ENCODE measurements around the gene PFDN5. TPM values are rescaled to one million over a fixed set of nuclear protein-coding genes. Genes with fewer than 3 reads are reported as not detected.

The PFDN5 gene
- total RNA-seq (2022; extraction: Qiagen RNA extraction): 476 to 525 TPM (median 487 TPM) in 5 replicates

DNA sequence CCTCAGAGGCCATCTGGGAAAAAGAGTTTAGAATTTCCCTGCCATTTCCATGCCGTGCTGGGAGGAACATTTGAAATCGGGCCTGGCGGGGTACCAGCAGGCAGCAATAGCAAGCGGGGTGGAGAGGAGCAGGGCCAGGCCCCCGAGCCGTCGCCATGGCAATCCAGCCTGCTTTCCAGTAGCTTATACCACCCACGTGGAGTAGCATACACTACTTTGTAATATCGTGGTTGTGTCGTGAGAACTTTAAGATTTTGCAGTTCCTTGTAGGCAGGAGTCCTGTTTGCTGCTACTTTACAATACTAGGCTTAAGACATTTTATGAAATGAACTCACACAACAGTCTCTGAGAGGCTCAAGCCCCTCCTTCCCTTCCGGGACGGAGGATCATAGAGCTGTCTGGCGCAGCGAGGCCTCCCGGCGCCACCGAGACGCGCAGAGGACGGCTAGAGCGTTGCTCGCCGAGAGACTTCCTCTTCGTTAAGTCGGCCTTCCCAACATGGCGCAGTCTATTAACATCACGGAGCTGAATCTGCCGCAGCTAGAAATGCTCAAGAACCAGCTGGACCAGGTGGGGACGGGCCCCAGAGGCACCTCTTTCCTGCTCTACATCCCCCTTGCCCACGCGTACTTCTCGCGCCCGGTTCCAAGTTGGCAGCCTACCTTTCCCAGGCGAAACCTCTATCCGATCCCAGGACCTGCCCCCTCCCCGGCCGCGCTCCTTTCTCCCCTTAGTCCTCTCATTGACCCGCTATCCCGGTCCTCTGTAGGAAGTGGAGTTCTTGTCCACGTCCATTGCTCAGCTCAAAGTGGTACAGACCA is at the start of gene PFDN5:
PFDN5 (plus strand) TSS at position 473 of the 821 bp plus-strand sequence; CDS start at position 499, 26 bp downstream.

GRCh38 chr12:53267999-53268629 is 27.2 kb upstream of the PFDN5 start, which contains the start of gene ESPL1:
ESPL1 (plus strand) TSS chr12:53268299; CDS start chr12:53268767, 468 bp downstream.

GRCh38 chr12:53299454-53300180 is 4.3 kb downstream of the PFDN5 start, which contains the start of gene MYG1:
MYG1 (plus strand) TSS chr12:53299695; CDS start chr12:53299738, 43 bp downstream.

DNA sequence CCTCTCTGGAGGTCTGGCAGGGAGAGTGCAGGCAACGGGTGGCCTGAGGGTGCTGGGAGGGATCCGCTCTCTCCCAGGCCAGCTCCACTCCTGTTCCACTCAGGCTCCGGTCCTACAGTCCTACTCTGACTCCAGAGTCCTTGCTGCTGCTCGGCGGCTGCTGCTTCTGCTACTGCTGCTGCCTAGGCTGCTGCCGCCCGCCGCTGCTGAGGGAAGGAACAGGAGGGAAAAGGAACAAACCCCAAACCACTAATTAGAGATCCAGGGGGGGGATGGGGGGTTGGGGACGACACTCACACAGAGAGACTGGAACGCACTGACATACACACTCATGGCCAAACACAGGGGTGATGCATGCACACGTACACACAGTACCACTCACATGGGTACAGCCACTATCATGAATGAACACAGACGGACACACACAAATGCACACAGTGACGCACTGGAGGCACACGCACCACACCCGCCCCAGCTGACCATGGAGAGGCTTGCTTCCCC is 40.9 kb downstream of the PFDN5 start, which contains the start of gene SP7:
SP7 (minus strand) TSS at position 174 of the 501 bp plus-strand sequence. CDS start 708 bp downstream, outside the sequence.

Other genes starting within 250 kb of the PFDN5 start
- gene TNS2, start 245.5 kb upstream of the PFDN5 start, total RNA-seq (2022; extraction: Qiagen RNA extraction): 45.0 to 60.3 TPM (median 57.6 TPM) in 5 replicates
- 35.8 to 38.8 TPM (median 36.8 TPM) in 5 replicates for gene SPRYD3, start 216.2 kb upstream of the PFDN5 start, total RNA-seq (2022; extraction: Qiagen RNA extraction)
- gene IGFBP6, start 197.9 kb upstream of the PFDN5 start, total RNA-seq (2022; extraction: Qiagen RNA extraction): 148 to 249 TPM (median 240 TPM) in 5 replicates
- 0.10 to 0.37 TPM (median 0.26 TPM) in 5 replicates for gene SOAT2, start 192.1 kb upstream of the PFDN5 start, total RNA-seq (2022; extraction: Qiagen RNA extraction)
- gene ZNF740, start 114.8 kb upstream of the PFDN5 start, total RNA-seq (2022; extraction: Qiagen RNA extraction): 14.4 to 17.3 TPM (median 16.5 TPM) in 5 replicates
- 5.8 to 7.2 TPM (median 6.5 TPM) in 5 replicates for gene CSAD, start 114.6 kb upstream of the PFDN5 start, total RNA-seq (2022; extraction: Qiagen RNA extraction)
- 0.22 to 0.63 TPM (median 0.54 TPM) in 5 replicates for gene ITGB7, start 88.3 kb upstream of the PFDN5 start, total RNA-seq (2022; extraction: Qiagen RNA extraction)
- gene RARG, start 63.3 kb upstream of the PFDN5 start, total RNA-seq (2022; extraction: Qiagen RNA extraction): 21.3 to 25.1 TPM (median 24.2 TPM) in 5 replicates
- 17.1 to 22.0 TPM (median 18.8 TPM) in 5 replicates for gene ESPL1, start 27.2 kb upstream of the PFDN5 start, total RNA-seq (2022; extraction: Qiagen RNA extraction)
- gene MYG1, start 4.2 kb downstream of the PFDN5 start, total RNA-seq (2022; extraction: Qiagen RNA extraction): 67.3 to 96.7 TPM (median 92.1 TPM) in 5 replicates
- 74.0 to 81.7 TPM (median 77.0 TPM) in 5 replicates for gene AAAS, start 26.1 kb downstream of the PFDN5 start, total RNA-seq (2022; extraction: Qiagen RNA extraction)
- 0.06 TPM in 1 of 5 replicates, not detected in the others for gene SP7, start 40.8 kb downstream of the PFDN5 start, total RNA-seq (2022; extraction: Qiagen RNA extraction)
- 17.1 to 25.1 TPM (median 21.0 TPM) in 5 replicates for gene SP1, start 84.6 kb downstream of the PFDN5 start, total RNA-seq (2022; extraction: Qiagen RNA extraction)
- gene AMHR2, start 128.3 kb downstream of the PFDN5 start, total RNA-seq (2022; extraction: Qiagen RNA extraction): 0.56 to 1.1 TPM (median 0.88 TPM) in 5 replicates
- 252 to 332 TPM (median 319 TPM) in 5 replicates for gene PRR13, start 146.2 kb downstream of the PFDN5 start, total RNA-seq (2022; extraction: Qiagen RNA extraction)
- gene PCBP2, start 156.6 kb downstream of the PFDN5 start, total RNA-seq (2022; extraction: Qiagen RNA extraction): 612 to 658 TPM (median 616 TPM) in 5 replicates
- gene MAP3K12, start 203.9 kb downstream of the PFDN5 start, total RNA-seq (2022; extraction: Qiagen RNA extraction): 9.9 to 14.1 TPM (median 12.4 TPM) in 5 replicates
- 44.9 to 57.8 TPM (median 50.5 TPM) in 5 replicates for gene TARBP2, start 205.7 kb downstream of the PFDN5 start, total RNA-seq (2022; extraction: Qiagen RNA extraction)
- not detected in 5 replicates for gene NPFF, start 211.9 kb downstream of the PFDN5 start, total RNA-seq (2022; extraction: Qiagen RNA extraction)

Measured in A549 treated with Hydrocortisone at 1 μM for 4 hours (cell line).